HG03095 (cell line): ENCODE data around the gene DENND10.

ENCODE experiments used
- ATAC-seq: cut with Tn5 transposase; IDR thresholded peaks from one replicate; pipeline ENCODE4 v1.9.1; 2021; ENCODE audit warnings: moderate library complexity; ENCODE audit not compliant: unreplicated experiment

Gene DENND10, protein sequence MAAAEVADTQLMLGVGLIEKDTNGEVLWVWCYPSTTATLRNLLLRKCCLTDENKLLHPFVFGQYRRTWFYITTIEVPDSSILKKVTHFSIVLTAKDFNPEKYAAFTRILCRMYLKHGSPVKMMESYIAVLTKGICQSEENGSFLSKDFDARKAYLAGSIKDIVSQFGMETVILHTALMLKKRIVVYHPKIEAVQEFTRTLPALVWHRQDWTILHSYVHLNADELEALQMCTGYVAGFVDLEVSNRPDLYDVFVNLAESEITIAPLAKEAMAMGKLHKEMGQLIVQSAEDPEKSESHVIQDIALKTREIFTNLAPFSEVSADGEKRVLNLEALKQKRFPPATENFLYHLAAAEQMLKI

DNA sequence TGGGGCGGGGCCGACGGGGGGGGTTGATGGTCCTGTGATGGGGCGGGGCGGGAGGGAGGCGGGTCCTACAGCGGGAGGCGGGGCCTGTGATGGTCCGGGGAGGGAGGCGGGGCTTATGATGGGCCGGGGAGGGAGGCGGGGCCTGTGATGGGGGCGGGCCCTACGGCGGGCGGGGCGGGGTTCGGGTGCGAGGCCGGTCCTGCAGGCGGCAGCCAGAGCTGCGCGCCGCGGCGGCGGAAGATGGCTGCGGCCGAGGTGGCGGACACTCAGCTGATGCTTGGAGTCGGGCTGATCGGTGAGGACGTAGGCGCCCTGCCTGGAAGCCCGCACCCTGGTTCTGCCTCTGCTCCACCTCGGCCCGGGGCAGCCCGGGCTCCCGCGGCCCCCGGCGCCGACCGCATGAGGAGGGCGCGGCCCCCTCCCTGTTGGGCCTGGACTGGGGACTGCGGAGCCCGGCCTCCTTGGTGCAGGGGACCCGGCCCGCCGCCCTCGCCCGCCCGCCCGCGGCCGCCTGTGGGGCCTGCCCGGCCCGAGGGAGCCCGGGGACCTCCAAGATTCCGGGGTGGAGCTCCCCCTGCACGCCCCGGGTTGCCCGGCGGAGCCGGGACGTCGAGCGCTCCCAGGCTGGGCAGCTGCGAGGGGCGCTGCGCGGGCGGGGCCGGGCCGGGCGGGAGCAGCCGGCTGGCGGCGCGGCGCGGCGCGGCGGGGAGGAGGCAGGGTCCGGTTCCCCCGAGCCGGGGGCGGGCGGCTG, at the start of gene DENND10:
Gene DENND10 (plus strand): TSS at position 211 of the 751 bp plus-strand sequence. CDS start 30 bp downstream, at position 241.
- ATAC-seq, result peak; percentile 76

DNA sequence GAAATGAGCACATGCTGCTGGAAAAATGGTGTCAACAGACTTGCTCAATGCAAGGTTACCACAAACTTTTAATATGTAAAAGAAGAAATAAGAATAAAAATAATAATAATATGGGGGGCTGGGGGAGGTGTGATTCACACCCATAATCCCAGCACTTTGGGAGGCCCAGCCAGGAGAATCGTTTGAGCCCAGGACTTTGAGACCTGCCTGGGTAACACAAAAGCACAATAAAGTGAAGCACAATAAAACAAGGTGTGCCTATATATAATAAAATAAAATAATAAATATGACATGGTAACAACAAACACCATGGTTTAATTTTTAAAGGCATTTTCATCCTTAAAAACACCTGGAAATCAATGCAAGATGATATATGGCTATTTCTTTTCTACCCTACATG, 48.4 kb upstream of the DENND10 start:
- no peak for ATAC-seq

DNA sequence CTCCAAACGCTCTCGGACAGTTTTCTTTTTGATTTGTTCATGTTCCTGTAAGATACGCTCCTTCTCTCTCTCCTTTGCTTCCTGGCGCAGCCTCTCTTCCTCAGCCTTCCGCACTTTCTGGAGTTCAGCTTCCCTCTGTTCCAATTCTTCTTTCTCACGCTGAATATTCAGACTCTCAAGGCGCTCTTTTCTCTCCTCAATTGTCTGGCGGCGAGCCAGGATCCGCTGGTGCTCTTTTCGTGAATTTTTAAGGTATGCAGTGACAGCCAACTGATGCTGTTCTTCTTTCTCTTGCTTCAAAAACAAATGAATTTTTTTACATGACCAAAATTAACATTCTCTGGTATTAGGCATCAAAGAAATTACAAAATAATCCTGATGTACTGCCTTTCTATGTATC, 45.9 kb upstream of the DENND10 start:
- no peak for ATAC-seq

DNA sequence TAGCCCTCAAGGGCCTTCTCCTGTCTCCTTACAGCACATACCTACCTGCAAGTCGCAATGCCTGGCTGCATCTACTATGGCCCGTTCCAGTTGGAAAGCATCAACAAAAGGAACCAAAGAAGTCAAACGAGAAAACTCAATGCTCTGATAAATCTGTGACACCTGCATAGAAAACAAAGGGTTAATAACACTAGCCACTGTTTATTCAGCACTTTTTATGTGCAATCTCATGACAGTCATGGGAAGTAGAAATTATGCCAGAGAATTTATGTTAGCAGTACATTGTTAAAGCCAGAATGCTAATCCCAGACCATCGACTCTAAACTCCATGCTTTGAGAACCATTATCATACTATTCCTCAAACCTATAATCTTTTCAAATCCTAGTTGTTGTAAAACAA, 44.4 kb upstream of the DENND10 start:
- no peak for ATAC-seq

DNA sequence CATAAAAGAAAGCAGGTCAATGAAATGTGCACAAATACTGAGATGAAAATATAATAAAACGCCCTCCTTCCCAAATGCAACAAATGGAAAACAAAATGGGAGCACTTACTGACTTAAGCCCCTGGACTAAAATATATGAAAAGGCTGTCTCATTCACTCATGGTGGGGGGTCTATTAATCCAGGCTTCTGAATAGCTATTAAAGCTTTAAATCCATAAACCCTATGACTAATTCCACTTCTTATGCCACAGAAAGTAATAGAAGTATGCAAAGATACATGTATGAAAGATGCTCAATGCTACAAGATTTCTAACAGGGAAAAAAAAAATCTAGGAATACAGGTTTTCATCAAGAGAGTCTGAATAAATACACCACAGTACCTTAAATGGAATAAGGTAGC, 43.8 kb upstream of the DENND10 start:
- no peak for ATAC-seq

DNA sequence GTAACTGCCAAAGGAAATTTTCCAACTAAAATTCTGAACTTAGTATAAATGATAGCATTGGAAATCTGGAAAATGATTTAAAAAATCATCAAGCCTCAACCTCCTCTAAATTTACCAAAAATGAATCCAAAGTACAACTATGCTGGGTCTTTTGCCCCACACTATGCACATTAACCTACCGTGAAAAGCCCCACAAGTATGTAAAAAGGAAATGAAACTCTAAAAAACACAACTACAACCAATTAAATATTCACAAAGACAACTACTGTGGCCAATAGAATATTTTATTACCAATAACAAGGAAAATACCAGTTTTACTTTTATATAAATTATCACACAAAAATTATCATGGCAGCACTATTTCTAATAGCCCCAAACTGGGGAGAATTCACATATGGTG, 42.6 kb upstream of the DENND10 start:
- peak; percentile 68 for ATAC-seq

DNA sequence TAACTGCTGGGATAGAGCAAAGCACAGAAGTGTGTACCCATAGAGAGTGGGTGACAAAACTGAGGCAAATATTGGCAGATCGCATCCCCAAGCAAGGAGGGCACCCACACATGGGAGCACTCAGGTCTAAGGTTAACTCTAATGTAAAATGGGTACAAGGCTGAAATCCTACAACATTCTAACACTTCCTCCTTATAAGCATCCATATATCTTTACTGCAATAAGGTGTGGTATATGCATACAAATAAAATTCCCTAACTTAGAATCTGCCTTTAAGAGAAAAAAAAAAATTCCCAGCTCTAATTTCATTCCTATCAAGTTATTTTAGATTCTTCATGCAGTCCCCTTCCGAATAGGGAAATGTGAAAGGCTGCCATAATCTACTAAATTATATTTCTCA, 42.0 kb upstream of the DENND10 start:
- peak; percentile 26 for ATAC-seq

DNA sequence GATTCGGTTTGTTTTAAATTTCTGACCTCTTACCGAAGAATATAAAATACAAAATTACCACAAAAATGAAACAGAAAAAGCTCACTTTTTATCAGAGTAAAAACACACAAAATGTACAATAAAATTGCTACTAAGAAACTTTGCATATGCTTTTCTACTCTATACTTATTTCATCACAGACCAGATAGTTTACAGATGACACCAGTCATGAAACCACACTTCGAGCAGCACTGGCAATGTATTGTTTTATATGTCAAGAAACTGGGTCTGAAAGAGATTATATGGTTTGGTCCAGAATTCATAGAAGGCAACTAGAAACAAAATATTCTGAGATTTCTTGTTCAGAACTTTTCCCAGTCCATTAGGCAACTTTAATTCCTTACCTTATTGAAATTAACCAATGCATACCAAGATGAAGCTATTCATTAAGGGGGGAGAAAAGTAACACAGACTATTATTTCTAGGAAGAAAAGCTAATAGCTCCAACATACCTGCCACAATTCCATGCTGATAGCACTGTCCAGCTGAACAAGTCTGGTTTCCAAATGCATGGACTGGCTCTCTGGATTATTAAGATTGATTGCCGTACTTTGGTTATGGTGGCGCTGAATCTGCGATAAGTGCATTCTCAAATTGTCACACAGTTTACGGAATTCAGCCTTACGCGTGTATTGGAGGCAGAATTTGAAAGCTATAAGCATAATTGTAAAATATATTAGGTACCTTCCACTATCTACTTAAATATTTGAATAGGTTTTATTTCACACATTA, 33.3 kb upstream of the DENND10 start:
- no peak for ATAC-seq

DNA sequence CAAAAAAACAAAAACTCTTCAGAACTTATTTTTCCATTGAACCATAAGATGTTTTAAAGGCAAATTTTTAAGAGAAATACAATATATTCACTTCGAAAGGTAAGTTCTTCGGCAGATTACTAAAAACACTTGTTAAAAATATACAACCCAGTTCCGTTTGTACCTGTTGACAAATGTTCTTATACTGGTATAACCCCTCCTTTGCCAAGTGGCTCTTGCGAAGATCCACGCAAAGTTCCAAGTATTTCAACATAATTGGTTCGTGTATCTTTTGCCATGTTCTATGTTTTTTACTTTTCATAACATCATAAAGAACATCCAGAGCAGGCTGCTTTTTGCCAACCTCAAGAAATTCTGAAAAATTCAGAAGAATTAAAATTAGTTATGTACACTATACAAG, 30.3 kb upstream of the DENND10 start:
- no peak for ATAC-seq

DNA sequence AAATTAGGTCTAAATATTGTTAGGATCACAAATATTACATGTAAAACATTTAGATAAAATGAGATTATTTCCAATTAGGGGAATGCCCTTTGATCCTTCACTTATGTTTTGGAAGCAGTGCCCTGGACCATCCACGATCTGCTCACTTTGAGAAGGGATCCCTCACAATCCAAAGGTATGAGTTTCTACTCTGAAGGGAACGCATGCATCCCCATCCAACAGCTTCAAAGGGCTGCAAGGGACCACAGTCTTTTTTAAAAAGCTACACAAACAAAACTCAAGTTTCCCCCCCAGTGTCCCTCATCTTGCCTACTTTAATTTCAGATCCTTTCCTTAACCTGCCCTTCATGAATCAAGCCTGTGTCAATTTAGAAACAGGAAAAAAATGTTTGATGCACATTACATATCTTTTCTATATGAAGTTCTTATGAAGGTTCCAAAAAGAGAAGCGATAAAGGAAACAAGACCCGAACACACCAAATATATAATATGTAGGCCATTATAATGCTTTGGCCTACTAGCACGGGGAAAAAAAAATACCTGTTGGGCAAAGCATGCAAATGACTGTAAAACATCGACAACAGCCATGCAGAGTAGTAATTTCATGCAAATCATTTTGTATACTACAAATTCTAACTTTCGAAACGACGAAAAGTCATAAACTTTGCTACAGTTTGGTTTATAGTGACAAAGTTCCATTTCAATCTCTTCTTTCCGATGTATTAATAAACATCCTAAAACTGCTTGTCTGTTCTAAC, 25.3 kb upstream of the DENND10 start:
- ATAC-seq, result no peak

DNA sequence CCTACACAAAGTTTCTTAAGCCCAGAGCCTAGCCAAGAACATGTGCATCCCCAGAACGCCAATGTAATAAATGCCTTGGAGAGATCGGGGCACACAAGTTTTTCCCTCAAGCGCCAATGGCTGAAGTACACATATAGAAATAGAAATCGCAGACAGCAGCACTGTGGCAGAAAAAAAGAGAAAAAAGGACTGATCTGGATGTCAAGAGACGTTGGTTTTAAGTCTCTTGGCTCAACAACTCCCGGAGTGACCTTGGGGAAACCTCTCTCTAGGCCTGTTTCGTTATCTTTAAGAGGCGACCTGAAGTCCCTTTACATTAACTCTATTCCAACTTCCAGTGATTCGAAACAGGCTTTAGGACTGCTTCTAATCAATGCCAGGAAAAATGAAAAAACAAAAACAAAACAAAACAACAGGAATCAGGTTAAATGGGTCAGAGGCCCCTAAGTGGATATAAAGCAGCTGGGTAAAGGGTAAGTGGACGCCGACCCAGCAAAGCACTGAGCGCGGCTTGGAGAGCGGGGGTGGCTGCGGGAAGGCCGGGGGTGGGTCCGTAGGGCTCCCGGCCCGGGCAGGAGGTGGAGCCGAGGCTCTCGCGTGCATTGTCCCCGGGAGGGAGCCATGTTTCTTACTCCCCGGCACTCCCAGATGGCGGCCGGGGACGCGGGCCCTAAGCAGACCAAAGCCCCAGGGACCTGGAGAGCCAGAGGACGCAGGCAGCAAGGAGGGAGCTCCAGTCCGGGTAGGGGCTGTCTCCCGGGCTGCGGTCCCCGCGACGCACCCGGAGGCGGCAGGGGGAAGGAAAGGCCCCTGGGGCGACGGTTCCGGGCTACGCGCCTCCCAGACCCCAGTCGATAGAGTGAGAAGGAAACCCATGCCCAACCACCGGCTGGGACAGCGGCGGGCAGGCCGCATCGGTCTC, 24.1 kb upstream of the DENND10 start:
- ATAC-seq, result peak; percentile 61

DNA sequence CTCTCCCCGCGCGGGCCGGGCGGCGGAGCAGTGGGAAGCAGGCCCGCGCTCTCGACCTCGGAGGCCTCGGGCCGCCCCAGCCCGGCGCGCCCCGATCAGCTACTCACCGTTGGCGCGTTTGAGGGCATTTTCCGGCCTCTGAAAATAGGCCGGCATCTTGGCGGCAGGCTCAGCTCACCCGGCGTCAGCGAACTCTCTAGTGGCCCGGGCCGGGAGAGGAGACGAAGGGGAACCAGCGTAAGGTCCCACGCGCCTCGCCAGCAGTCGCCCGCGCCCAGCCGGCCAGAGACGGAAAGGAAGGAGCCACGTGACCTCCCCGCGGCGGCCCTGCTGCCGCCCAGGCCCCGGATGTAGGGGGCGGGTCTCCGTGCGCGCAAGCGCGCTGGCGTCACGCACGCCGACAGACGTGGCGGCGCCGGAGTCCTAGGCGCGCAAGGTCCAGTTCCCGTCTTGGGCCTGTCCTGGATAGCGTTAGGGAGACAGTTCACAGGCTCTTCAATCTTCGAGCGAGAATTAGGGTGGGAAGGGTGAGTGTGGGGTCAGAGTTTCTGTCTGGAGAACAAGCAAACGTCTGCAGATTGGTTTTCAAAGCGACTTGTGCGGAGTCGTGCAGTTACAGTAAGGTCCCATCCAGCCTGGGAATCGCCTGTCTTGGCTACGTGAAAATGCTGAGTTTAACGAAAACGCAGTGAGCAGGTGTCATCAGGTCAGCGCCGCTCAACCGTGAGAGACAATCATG, 23.2 kb upstream of the DENND10 start, which contains the start of gene EIF3A:
Gene EIF3A (minus strand): TSS at position 297 of the 739 bp plus-strand sequence. CDS start 141 bp downstream, at position 156.
- ATAC-seq, result peak; percentile 74

DNA sequence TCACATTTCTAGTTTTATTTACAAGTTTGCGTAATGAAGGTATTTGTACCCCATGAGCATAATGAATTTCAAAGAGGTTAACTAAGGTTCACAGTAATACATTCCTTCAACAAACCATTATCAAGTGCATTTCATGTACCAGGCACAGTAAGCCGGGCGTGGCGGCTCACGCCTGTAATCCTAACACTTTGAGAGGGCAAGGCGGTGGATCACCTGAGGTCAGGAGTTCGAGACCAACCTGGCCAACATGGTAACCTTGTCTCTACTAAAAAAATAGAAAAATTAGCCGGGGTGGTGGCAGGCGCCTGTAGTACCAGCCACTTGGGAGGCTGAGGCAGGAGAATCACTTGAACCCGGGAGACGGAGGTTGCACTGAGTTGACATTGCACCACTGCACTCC, 19.0 kb upstream of the DENND10 start:
- no peak for ATAC-seq

DNA sequence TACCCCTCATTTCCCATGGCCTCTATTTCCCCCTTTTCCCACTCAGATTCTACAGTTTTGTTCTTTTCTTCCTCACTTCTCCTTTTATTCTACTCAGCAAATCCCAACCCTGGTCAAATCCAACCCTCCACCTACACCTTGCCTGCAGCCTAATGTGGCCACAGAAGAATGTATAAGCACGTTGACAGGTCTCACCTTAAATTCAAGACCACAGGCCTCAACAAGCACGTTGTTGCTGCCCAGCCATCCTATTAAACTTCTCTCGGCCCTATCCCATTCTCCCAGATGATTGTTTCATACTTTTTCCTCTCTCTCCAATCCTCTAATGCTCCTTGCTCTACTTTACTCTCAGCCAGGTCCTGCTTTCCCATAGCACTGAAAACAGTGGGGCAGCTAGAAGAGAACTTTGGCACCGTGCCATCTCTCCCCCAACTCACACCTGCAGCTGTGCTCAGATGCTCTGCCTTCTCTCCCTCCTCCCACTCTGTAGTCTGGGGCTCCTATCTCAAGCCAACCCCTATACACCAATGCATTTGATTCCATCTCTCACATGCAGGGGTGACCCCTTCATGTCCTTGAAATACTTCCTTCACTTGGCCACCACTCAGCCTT, 16.5 kb upstream of the DENND10 start:
- ATAC-seq, result no peak

DNA sequence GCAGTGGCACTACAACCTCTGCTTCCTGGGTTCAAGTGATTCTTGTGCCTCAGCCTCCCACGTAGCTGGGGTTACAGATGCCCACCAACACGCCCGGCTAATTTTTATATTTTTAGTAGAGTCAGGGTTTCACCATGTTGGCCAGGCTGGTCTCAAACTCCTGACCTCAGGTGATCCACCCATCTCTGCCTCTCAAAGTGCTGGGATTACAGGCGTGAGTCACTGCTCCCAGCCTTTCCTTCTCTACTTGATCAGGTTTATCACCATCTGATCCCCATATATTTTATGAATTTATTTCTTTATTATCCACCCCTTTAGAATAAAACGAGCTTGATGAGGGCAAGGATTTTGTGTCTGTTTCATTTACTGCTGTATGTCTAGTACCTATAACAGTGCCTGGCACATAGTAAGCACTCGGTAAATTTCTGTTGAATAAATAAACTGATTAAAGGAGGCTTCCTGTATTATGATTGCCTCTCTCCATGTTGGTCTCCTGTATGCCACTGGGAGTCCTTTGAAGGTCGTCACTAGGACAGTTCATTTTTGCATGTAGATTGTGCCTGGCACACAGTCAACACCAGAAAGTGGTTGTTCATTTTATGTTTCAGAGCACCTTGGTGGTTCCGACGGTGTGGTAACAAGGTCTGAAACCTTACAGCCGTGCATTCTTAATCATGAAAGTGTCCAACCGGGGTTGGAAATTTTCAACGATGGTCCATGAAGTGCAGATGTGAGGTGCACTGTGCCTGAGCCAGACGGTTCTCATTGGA, 13.7 kb upstream of the DENND10 start:
- ATAC-seq, result no peak

DNA sequence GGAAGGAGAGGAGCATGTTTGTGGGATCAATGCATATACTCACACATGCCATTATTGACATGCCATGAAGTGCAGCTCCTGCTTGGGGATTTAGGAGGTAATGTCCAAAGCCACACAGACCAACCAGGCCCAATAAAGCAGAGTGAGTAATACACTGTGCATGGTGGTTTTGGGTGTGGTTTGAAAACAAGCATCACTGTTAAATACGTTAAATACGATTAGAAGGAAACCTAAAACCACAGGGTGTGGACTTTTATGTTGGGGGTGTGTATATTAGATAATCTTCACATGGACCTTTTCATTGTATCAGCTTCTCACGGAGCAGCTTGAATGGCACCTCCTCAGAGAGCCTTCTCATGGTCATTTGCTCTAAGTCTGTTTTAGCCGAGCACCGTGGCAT, 12.9 kb upstream of the DENND10 start:
- ATAC-seq, result no peak

DNA sequence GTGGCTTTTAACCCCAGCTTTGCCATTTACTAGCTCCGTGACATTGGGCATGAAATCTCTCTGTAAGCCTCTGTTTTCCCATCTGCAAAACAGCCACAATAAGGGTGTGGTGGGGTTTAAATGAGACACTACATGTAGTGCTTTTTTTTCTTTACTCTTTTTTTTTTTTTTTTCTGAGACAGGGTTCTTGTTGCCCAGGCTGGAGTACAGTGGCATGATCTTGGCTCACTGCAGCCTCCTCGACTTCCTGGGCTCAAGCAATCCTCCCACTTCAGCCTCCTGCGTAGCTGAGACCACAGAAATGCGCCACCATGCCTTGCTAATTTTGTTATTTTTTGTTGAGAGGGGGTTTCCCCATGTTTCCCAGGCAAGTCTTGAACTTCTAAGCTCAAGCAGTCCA, 8.3 kb upstream of the DENND10 start:
- ATAC-seq, result no peak
